ENCODE results near the gene THUMPD3. TPM values are rescaled to one million over a fixed set of nuclear protein-coding genes. Genes with fewer than 3 reads are reported as not detected.
A peak's percentile ranks its signal among the peaks of the same experiment; 100 is the strongest.

THUMPD3 gene
- total RNA-seq, 4 donors from 2014 or later, result 22.2 to 39.8 (median 25.2) TPM

DNA sequence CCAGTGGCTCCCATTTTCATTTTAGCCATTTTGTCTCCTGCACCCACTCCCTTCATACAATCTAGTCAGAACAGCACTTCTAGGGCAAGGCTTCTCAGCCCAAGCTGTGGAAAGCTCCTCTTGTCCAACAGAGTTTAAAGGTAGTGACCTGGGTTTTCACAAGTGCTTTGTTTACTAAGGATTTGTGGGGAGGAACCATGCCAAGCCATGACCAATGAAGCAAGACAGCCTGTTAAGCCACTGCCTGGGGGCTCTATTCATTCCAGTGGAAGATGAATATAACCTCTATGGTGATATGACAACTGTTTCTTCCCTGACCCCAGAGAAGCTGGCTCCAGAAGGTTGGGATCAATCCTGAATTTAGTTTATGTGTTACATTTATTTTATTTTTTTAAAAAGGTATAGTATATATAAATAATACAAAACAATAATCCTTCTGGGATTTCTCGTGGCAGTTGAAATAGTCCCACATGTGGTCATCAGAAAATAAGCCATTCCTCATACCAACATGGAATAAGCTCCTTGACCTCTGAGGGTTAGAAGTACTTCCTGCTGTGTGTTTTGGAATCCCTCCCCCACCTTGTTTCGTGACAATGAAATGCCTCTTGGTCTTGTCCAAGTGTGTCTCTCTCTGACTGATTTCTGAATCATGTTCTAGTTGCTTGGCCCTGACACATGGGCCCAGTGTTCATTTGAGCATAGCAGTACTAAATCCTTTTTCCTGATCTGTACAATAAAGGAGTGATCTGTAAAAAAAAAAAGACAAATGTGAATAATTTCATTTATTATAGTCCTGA, 13.3 kb upstream of the THUMPD3 start:
- Histone ChIP-seq H3K27ac (no peak overlapping the region), H3K9me3 (no peaks in the 10 kb centered on the region), H3K4me1 (peaks cover 6 to 8% of the 10 kb centered on the region in 2 donors), H3K4me3 (no peak overlapping the region), H3K36me3 (no peaks in the 10 kb centered on the region), H3K27me3 (no peaks in the 10 kb centered on the region)
- intact Hi-C loops (cut with DNase I; ENCODE audit: low total_unique reads) (no loop called here), in situ Hi-C loops (cut with MboI; ENCODE audit: low sequenced_read_pairs in 4 of 4) (loop anchor here (10.0 to 25.0 kb wide), 4 partner anchors 85 to 313 kb away; partner anchors contain the start of gene MTMR14 (in 1 of the 4))
- DNase-seq, result no peak
- TF ChIP-seq, protein P1, sequence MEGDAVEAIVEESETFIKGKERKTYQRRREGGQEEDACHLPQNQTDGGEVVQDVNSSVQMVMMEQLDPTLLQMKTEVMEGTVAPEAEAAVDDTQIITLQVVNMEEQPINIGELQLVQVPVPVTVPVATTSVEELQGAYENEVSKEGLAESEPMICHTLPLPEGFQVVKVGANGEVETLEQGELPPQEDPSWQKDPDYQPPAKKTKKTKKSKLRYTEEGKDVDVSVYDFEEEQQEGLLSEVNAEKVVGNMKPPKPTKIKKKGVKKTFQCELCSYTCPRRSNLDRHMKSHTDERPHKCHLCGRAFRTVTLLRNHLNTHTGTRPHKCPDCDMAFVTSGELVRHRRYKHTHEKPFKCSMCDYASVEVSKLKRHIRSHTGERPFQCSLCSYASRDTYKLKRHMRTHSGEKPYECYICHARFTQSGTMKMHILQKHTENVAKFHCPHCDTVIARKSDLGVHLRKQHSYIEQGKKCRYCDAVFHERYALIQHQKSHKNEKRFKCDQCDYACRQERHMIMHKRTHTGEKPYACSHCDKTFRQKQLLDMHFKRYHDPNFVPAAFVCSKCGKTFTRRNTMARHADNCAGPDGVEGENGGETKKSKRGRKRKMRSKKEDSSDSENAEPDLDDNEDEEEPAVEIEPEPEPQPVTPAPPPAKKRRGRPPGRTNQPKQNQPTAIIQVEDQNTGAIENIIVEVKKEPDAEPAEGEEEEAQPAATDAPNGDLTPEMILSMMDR (IDR thresholded peaks at IDR 0.05 in 4 of 5, conservative IDR thresholded peaks at IDR 0.05 in 1 of 5), result no peak
- TF ChIP-seq POLR2A (IDR thresholded peaks at IDR 0.05), result no peak
- no peak for ATAC-seq

DNA sequence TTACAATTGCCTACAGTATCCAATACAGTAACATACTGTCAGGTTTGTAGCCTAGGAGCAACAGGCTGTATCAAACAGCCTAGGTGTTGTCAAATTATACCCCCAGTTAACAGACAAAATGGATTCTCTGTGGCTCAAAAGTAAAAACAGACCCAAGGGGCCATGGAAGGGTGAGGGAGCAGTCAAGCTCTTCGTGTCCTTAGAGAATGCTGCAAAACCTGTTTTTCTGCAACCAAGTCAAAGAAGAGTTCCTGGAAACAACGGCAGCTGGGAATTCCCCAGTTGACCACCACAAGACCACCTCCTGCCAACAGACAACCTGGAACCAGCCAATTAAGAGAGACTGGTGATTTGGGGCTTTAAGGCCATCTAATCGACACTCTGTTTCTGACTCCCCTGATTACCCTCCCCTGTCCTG, 11.1 kb upstream of the THUMPD3 start:
- no peaks in the 10 kb centered on the region for H3K9me3 ChIP-seq
- in situ Hi-C loops (cut with MboI; ENCODE audit: low sequenced_read_pairs in 4 of 4) (loop anchor here (10.0 to 25.0 kb wide), 4 partner anchors 83 to 311 kb away; partner anchors contain the start of gene MTMR14 (in 1 of the 4)), intact Hi-C loops (cut with DNase I; ENCODE audit: low total_unique reads) (loop anchor here (2.0 kb wide), 1 partner anchor 71 kb away; no protein-coding TSS in a partner anchor)

DNA sequence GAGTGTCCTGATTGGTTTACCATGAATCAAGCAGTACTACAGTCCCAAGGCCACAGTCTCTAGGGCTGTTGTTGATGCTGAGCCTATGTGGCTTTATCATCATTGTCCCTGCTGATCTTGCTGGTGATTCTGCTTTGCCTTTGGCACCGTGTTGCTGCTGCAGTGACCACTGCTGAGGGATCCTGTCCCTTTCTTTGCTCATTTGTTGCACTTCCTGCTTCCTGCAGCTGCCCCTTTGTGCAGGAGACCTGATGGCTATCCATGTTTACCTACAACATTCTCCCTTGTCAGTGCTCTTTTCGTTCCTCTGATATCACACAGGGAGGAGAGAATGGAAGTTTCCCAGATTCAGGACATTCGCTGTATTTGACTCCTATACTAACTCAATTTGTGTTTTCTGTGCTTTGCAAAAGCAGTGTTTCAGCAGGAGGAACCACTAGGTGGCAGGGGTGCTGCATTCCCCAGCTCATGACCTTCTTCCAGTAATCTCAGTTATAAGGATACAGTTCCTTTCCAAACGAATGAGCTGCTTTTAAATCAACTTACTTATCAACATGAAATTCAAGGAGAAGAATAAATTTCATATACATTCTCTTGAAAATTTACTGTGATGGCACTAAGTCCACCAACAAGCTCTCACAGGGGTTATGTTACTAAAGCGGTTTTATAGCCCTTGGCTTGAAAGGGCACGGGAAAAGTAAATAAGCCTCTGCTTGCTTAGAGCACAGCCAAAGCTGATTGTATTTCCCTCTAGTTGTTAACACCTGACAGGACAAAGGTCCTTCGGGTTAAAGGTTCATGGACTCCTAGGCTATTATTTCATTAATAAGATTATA, 9.7 kb upstream of the THUMPD3 start:
- Histone ChIP-seq H3K9me3 (no peaks in the 10 kb centered on the region), H3K27me3 (no peaks in the 10 kb centered on the region), H3K36me3 (no peaks in the 10 kb centered on the region), H3K4me1 (peaks cover 6 to 8% of the 10 kb centered on the region in 2 donors), H3K27ac (peak overlapping the region in 3 of 4 donors; percentile 26 to 51 (median 34)), H3K4me3 (no peak overlapping the region)
- DNase-seq (peak; percentile 16 to 56), ATAC-seq (peak; percentile 82 to 93)
- no peak for TF ChIP-seq POLR2A (IDR thresholded peaks at IDR 0.05)
- TF ChIP-seq, protein P1 (IDR thresholded peaks at IDR 0.05 in 4 of 5, conservative IDR thresholded peaks at IDR 0.05 in 1 of 5), result peak; percentile 76 to 87 (median 78)
- intact Hi-C loops (cut with DNase I; ENCODE audit: low total_unique reads) (loop anchor here (1.0 to 2.0 kb wide), 2 partner anchors 70 to 150 kb away; no protein-coding TSS in a partner anchor), in situ Hi-C loops (cut with MboI; ENCODE audit: low sequenced_read_pairs in 4 of 4) (loop anchor here (10.0 to 25.0 kb wide), 4 partner anchors 82 to 309 kb away; partner anchors contain the start of gene MTMR14 (in 1 of the 4))

More for the DNA sequence above, 11.1 kb upstream of the THUMPD3 start:
- Histone ChIP-seq H3K36me3 (no peaks in the 10 kb centered on the region), H3K4me3 (no peak overlapping the region), H3K27me3 (no peaks in the 10 kb centered on the region), H3K27ac (no peak overlapping the region), H3K4me1 (peaks cover 6 to 8% of the 10 kb centered on the region in 2 donors)
- TF ChIP-seq, protein P1 (IDR thresholded peaks at IDR 0.05 in 4 of 5, conservative IDR thresholded peaks at IDR 0.05 in 1 of 5), result no peak
- TF ChIP-seq POLR2A (IDR thresholded peaks at IDR 0.05), result no peak
- DNase-seq, result no peak
- ATAC-seq, result no peak

DNA sequence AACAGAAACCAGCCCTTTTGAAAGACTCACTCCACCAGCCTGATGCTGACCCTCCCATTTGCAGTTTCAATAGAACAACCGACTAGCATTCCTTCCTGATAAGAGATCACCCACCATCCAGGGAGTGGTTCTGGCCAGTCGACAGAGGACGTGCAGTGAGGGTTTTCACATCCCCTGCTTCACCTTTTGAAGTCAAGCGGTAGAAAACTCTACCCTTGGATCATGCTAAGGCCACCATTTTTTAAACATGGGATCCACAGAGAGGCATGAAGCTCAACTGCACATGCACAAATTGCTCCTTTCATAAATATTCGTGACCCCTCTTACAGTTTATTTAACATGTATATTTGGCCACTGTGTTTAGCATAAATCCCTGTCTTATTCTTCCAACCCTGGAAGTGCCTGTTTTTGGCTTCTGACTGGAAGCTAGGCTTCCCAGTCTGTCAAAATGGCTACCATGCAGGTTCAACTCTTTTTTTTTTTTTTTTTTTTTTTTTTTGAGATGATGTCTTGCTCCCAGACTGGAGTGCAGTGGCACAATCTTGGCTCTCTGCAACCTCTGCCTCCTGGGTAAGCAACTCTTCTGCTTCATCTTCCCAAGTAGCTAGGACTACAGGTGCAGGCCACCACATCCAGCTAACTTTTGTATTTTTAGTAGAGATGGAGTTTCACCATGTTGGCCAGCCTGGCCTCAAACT, 1.0 kb upstream of the THUMPD3 start:
- peak overlapping the region; percentile 70 to 96 (median 79) for H3K4me3 ChIP-seq
- intact Hi-C loops (cut with DNase I; ENCODE audit: low total_unique reads), result loop anchor here (2.0 kb wide), 3 partner anchors 35 to 287 kb away; partner anchors contain the start of genes MTMR14 and SETD5

More for the DNA sequence above, 1.0 kb upstream of the THUMPD3 start:
- Histone ChIP-seq H3K27ac (peak overlapping the region in 3 of 4 donors; percentile 85 to 97 (median 86)), H3K27me3 (no peaks in the 10 kb centered on the region), H3K4me1 (peaks cover 20 to 21% of the 10 kb centered on the region in 2 donors), H3K36me3 (peaks cover 0 to 22% of the 10 kb centered on the region in 2 donors), H3K9me3 (no peaks in the 10 kb centered on the region)
- TF ChIP-seq, protein P1 (IDR thresholded peaks at IDR 0.05 in 4 of 5, conservative IDR thresholded peaks at IDR 0.05 in 1 of 5), result no peak
- no peak for TF ChIP-seq POLR2A (IDR thresholded peaks at IDR 0.05)
- DNase-seq (no peak), ATAC-seq (no peak)
- in situ Hi-C loops (cut with MboI; ENCODE audit: low sequenced_read_pairs in 4 of 4), result loop anchor here in 3 of 4 donors (5.0 to 25.0 kb wide), 4 partner anchors 65 to 300 kb away; partner anchors contain the start of gene MTMR14 (in 1 of the 3)
